ENCODE measurements around the gene TANGO2.
A peak's percentile ranks its signal among the peaks of the same experiment; 100 is the strongest.

Gene TANGO2

GRCh38 chr22:20058989-20059770 lies 38.3 kb downstream of the TANGO2 start:
- TF ChIP-seq, protein P1, sequence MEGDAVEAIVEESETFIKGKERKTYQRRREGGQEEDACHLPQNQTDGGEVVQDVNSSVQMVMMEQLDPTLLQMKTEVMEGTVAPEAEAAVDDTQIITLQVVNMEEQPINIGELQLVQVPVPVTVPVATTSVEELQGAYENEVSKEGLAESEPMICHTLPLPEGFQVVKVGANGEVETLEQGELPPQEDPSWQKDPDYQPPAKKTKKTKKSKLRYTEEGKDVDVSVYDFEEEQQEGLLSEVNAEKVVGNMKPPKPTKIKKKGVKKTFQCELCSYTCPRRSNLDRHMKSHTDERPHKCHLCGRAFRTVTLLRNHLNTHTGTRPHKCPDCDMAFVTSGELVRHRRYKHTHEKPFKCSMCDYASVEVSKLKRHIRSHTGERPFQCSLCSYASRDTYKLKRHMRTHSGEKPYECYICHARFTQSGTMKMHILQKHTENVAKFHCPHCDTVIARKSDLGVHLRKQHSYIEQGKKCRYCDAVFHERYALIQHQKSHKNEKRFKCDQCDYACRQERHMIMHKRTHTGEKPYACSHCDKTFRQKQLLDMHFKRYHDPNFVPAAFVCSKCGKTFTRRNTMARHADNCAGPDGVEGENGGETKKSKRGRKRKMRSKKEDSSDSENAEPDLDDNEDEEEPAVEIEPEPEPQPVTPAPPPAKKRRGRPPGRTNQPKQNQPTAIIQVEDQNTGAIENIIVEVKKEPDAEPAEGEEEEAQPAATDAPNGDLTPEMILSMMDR (IDR thresholded peaks at IDR 0.05; ENCODE audit: low read length) = no peak
- no peak for TF ChIP-seq EZH2 (IDR thresholded peaks at IDR 0.05; ENCODE audit: borderline replicate concordance, low read length)
- no peak overlapping the region for H3K4me2 ChIP-seq (ENCODE audit: low read length)
- H2AFZ ChIP-seq (ENCODE audit: low read length) = no peak overlapping the region
- no peaks in the 10 kb centered on the region for H3F3A ChIP-seq (ENCODE audit: insufficient read depth, low read length)
- no peaks in the 10 kb centered on the region for H3K27me3 ChIP-seq (ENCODE audit: insufficient read depth, low read length)
- H3K4me3 ChIP-seq (ENCODE audit: low read depth, low read length, poor library complexity, severe bottlenecking) = no peak overlapping the region
- no peaks in the 10 kb centered on the region for H3K9me2 ChIP-seq (ENCODE audit: low read depth, low read length)
- no peak overlapping the region for H3K27ac ChIP-seq (ENCODE audit: low read depth, low read length, poor library complexity, severe bottlenecking)
- H3K9me3 ChIP-seq (ENCODE audit: low read length) = no peaks in the 10 kb centered on the region
- no peaks in the 10 kb centered on the region for H3K79me2 ChIP-seq (ENCODE audit: insufficient read depth, low read length)
- H3K9ac ChIP-seq (ENCODE audit: low read length) = no peak overlapping the region
- peaks cover 14% of the 10 kb centered on the region; the same call in 1 of the 2 replicates for H3K36me3 ChIP-seq (ENCODE audit: insufficient read depth, low read length)
- no peaks in the 10 kb centered on the region for H3K4me1 ChIP-seq (ENCODE audit: insufficient read depth, low read length, severe bottlenecking)
- H4K20me1 ChIP-seq (ENCODE audit: insufficient read depth, low read length) = no peaks in the 10 kb centered on the region

- Histone ChIP-seq H3K4me2 (ENCODE audit: low read length) (no peak overlapping the region), H3K9me2 (ENCODE audit: low read depth, low read length) (no peaks in the 10 kb centered on the region), H3K4me3 (ENCODE audit: low read depth, low read length, poor library complexity, severe bottlenecking) (no peak overlapping the region), H3K27me3 (ENCODE audit: insufficient read depth, low read length) (no peaks in the 10 kb centered on the region), H3F3A (ENCODE audit: insufficient read depth, low read length) (no peaks in the 10 kb centered on the region), H3K27ac (ENCODE audit: low read depth, low read length, poor library complexity, severe bottlenecking) (no peak overlapping the region), H3K9me3 (ENCODE audit: low read length) (no peaks in the 10 kb centered on the region), H4K20me1 (ENCODE audit: insufficient read depth, low read length) (no peaks in the 10 kb centered on the region), H3K9ac (ENCODE audit: low read length) (no peak overlapping the region), H2AFZ (ENCODE audit: low read length) (no peak overlapping the region), H3K36me3 (ENCODE audit: insufficient read depth, low read length) (peaks cover 17% of the 10 kb centered on the region; the same call in 1 of the 2 replicates), H3K4me1 (ENCODE audit: insufficient read depth, low read length, severe bottlenecking) (no peaks in the 10 kb centered on the region), H3K79me2 (ENCODE audit: insufficient read depth, low read length) (no peaks in the 10 kb centered on the region)
- TF ChIP-seq EZH2 (IDR thresholded peaks at IDR 0.05; ENCODE audit: borderline replicate concordance, low read length) = no peak
- TF ChIP-seq, protein P1 (IDR thresholded peaks at IDR 0.05; ENCODE audit: low read length) = peak; percentile 52; the same call in 1 of the 2 replicates
These were observed 40.0 kb downstream of the TANGO2 start for GRCh38 chr22:20060700-20061480.

DNA sequence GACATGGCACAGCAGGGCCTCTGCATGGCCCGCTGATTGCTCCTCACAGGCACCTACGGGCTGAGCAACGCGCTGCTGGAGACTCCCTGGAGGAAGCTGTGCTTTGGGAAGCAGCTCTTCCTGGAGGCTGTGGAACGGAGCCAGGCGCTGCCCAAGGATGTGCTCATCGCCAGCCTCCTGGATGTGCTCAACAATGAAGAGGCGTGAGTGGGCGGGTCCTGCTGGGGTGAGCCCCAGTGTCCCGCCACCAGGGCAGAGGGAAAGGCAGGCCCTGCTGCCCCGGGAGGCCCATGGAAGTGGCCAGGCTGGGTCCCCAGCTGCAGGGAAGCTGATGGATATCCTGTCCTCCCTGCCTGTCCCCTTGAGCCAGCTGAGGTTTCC lies 40.6 kb downstream of the TANGO2 start:
- no peaks in the 10 kb centered on the region for H3K4me1 ChIP-seq (ENCODE audit: insufficient read depth, low read length, severe bottlenecking)
- TF ChIP-seq, protein P1 (IDR thresholded peaks at IDR 0.05; ENCODE audit: low read length) = no peak
- no peak for TF ChIP-seq EZH2 (IDR thresholded peaks at IDR 0.05; ENCODE audit: borderline replicate concordance, low read length)
- peaks cover 13% of the 10 kb centered on the region; the same call in 1 of the 2 replicates for H3K36me3 ChIP-seq (ENCODE audit: insufficient read depth, low read length)
- H3K4me2 ChIP-seq (ENCODE audit: low read length) = no peak overlapping the region
- no peaks in the 10 kb centered on the region for H3K27me3 ChIP-seq (ENCODE audit: insufficient read depth, low read length)
- H3K9me3 ChIP-seq (ENCODE audit: low read length) = no peaks in the 10 kb centered on the region
- no peaks in the 10 kb centered on the region for H3K9me2 ChIP-seq (ENCODE audit: low read depth, low read length)
- no peak overlapping the region for H2AFZ ChIP-seq (ENCODE audit: low read length)
- no peaks in the 10 kb centered on the region for H3F3A ChIP-seq (ENCODE audit: insufficient read depth, low read length)
- H3K79me2 ChIP-seq (ENCODE audit: insufficient read depth, low read length) = no peaks in the 10 kb centered on the region
- H3K27ac ChIP-seq (ENCODE audit: low read depth, low read length, poor library complexity, severe bottlenecking) = no peak overlapping the region
- H4K20me1 ChIP-seq (ENCODE audit: insufficient read depth, low read length) = no peaks in the 10 kb centered on the region
- no peak overlapping the region for H3K4me3 ChIP-seq (ENCODE audit: low read depth, low read length, poor library complexity, severe bottlenecking)
- H3K9ac ChIP-seq (ENCODE audit: low read length) = no peak overlapping the region
